ENCODE measurements around the gene PCBP2. TPM values are rescaled to one million over a fixed set of nuclear protein-coding genes. Genes with fewer than 3 reads are reported as not detected.

The PCBP2 gene
- polyA plus RNA-seq, 3 donors: 79.6 to 588 (median 81.9) TPM

DNA sequence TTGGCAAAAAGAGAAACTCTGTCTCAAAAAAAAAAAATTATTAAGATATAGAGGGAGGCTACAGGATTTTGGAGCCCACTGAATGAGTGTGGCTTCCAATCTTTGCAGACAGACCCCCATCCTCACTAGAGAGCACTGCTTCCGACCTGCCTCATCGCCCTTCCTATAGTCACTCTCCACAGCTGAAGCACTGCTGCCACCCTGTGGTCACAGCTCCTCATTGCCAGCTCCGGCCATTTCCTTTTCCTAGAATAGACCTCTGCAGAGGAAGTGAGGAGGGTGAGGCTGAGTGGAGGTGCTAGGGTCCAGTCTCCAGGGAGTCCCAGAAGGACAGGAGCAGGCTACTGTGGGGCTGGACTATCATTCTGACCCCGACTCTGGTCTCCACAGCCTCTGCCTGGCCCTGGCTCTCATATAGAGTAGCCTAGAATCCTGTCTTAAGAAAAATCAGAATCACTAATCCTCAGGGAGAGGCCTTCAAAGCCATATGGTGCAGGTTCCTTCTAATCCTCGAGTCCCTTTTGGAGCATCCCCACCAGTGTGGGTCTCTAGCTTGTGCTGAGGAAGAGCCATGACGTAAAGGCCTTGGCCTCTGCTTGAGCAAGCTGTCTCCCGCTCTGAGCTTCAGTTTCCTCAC, 56.8 kb downstream of the PCBP2 start:
- peak overlapping the region in 1 of 2 donors; percentile 51 for H3K27ac ChIP-seq (ENCODE audit: low read depth in 1 of 2, low read length in 2 of 2)
- peak overlapping the region; percentile 37 for H2AFZ ChIP-seq (ENCODE audit: insufficient read depth, low read depth, low read length, poor library complexity, severe bottlenecking)

DNA sequence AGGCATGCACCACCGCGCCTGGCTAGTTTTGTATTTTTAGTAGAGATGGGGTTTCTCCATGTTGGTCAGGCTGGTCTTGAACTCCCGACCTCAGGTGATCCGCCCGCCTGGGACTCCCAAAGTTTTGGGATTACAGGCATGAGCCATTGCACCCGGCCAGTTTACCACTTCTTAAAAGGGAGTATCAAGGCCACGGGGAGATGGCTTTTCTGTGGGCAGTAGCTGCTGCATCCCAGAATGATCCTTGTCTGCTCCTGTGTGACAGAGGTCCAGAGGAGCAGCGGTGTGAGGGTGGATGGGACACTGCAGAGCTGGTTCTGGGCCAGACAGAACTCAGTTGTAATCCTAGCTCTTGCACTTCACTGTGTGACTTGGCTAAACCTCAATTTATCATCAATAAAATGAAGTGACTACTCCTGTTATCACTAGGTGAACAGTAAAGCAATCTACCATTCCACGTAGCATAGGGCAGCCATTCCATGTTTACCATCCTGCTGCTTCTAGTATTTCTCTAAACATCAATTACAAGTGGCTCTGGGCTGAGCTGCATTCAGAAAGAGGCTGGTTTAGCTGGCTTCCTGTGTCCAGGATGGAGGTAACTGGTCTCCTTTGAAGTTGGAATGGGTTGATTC, 58.4 kb downstream of the PCBP2 start:
- Mint-ChIP-seq H3K4me3 (no peak overlapping the region), H3K27me3 (ENCODE audit: low read depth in 3 of 3) (peaks cover 0 to 1% (median 0%) of the 10 kb centered on the region in 3 donors), H3K9me3 (no peaks in the 10 kb centered on the region), H3K36me3 (peaks cover 64 to 77% of the 10 kb centered on the region in 2 donors), H3K4me1 (peaks cover 9% of the 10 kb centered on the region), H3K27ac (peak overlapping the region in 2 of 7 donors; percentile 18 to 40)
- Histone ChIP-seq H3K27ac (ENCODE audit: low read depth in 1 of 2, low read length in 2 of 2) (no peak overlapping the region), H3K4me3 (replicated peaks in 1 of 3; ENCODE audit: low read depth in 2 of 3, low read length in 3 of 3) (no peak overlapping the region), H3K4me2 (replicated peaks; ENCODE audit: extremely low read depth, low read length, poor library complexity, severe bottlenecking) (no peak overlapping the region), H3K79me2 (ENCODE audit: insufficient read depth, low read length) (no peaks in the 10 kb centered on the region), H3K9me3 (replicated peaks in 1 of 2; ENCODE audit: control insufficient read depth in 1 of 2, insufficient read depth in 1 of 2, low read length in 2 of 2) (no peaks in the 10 kb centered on the region), H3K36me3 (replicated peaks in 1 of 2; ENCODE audit: control insufficient read depth in 1 of 2, insufficient read depth in 2 of 2, low read length in 2 of 2) (peaks cover 71 to 80% of the 10 kb centered on the region in 2 donors), H3K27me3 (ENCODE audit: control insufficient read depth in 2 of 2, insufficient read depth in 2 of 2, low read length in 2 of 2) (no peaks in the 10 kb centered on the region), H4K20me1 (ENCODE audit: insufficient read depth, low read length) (no peaks in the 10 kb centered on the region), H3K9ac (ENCODE audit: insufficient read depth, low read length, poor library complexity, severe bottlenecking) (no peak overlapping the region), H2AFZ (ENCODE audit: insufficient read depth, low read depth, low read length, poor library complexity, severe bottlenecking) (no peak overlapping the region), H3K4me1 (ENCODE audit: control insufficient read depth in 1 of 2, insufficient read depth in 2 of 2, low read length in 2 of 2) (peaks cover 4 to 7% of the 10 kb centered on the region in 2 donors)
- WGBS (ENCODE audit: insufficient coverage): 97% methylated on average over 7 of the region's 9 CpGs
- TF ChIP-seq, protein P1, sequence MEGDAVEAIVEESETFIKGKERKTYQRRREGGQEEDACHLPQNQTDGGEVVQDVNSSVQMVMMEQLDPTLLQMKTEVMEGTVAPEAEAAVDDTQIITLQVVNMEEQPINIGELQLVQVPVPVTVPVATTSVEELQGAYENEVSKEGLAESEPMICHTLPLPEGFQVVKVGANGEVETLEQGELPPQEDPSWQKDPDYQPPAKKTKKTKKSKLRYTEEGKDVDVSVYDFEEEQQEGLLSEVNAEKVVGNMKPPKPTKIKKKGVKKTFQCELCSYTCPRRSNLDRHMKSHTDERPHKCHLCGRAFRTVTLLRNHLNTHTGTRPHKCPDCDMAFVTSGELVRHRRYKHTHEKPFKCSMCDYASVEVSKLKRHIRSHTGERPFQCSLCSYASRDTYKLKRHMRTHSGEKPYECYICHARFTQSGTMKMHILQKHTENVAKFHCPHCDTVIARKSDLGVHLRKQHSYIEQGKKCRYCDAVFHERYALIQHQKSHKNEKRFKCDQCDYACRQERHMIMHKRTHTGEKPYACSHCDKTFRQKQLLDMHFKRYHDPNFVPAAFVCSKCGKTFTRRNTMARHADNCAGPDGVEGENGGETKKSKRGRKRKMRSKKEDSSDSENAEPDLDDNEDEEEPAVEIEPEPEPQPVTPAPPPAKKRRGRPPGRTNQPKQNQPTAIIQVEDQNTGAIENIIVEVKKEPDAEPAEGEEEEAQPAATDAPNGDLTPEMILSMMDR (IDR thresholded peaks at IDR 0.05): no peak
- no peak for DNase-seq
- intact Hi-C loops (cut with micrococcal nuclease): no loop called here

More for the DNA sequence above, 56.8 kb downstream of the PCBP2 start:
- Histone ChIP-seq H3K9ac (ENCODE audit: insufficient read depth, low read length, poor library complexity, severe bottlenecking) (no peak overlapping the region), H4K20me1 (ENCODE audit: insufficient read depth, low read length) (no peaks in the 10 kb centered on the region), H3K4me3 (replicated peaks in 1 of 3; ENCODE audit: low read depth in 2 of 3, low read length in 3 of 3) (no peak overlapping the region), H3K4me1 (ENCODE audit: control insufficient read depth in 1 of 2, insufficient read depth in 2 of 2, low read length in 2 of 2) (peaks cover 4 to 7% of the 10 kb centered on the region in 2 donors), H3K36me3 (replicated peaks in 1 of 2; ENCODE audit: control insufficient read depth in 1 of 2, insufficient read depth in 2 of 2, low read length in 2 of 2) (peaks cover 66 to 80% of the 10 kb centered on the region in 2 donors), H3K9me3 (replicated peaks in 1 of 2; ENCODE audit: control insufficient read depth in 1 of 2, insufficient read depth in 1 of 2, low read length in 2 of 2) (no peaks in the 10 kb centered on the region), H3K27me3 (ENCODE audit: control insufficient read depth in 2 of 2, insufficient read depth in 2 of 2, low read length in 2 of 2) (no peaks in the 10 kb centered on the region), H3K4me2 (replicated peaks; ENCODE audit: extremely low read depth, low read length, poor library complexity, severe bottlenecking) (no peak overlapping the region), H3K79me2 (ENCODE audit: insufficient read depth, low read length) (no peaks in the 10 kb centered on the region)
- TF ChIP-seq, protein P1 (IDR thresholded peaks at IDR 0.05): peak; percentile 90
- Mint-ChIP-seq H3K4me3 (no peak overlapping the region), H3K36me3 (peaks cover 60 to 77% of the 10 kb centered on the region in 2 donors), H3K9me3 (no peaks in the 10 kb centered on the region), H3K4me1 (peaks cover 14% of the 10 kb centered on the region), H3K27me3 (ENCODE audit: low read depth in 3 of 3) (peaks cover 0 to 4% (median 0%) of the 10 kb centered on the region in 3 donors), H3K27ac (peak overlapping the region in 3 of 7 donors; percentile 36 to 56 (median 40))
- intact Hi-C loops (cut with micrococcal nuclease): loop anchor here in 1 of 2 donors (10.0 kb wide), 1 partner anchor 294 kb away; no protein-coding TSS in a partner anchor
- DNase-seq: peak; percentile 75 to 88 (median 81)
- 25% methylated on average over 2 of the region's 7 CpGs for WGBS (ENCODE audit: insufficient coverage)

Measured in CD14-positive monocyte (primary cell).